KOPT-K1 (cell line): Measurements from ENCODE around the gene FOXK2.
"Not testable (repeated sequence)": the region's sequence is repeated elsewhere in the genome, so short reads cannot be mapped to it uniquely, and the experiment has no call there.

Experiments used
- H3K27ac ChIP-seq: fragments of 200-600 bp; sonication (generic); 2 replicates; pipeline ENCODE4 v1.5.1; 2016; ENCODE audit warnings: antibody characterized with exemption, mild to moderate bottlenecking, low read depth, low read length; ENCODE audit not compliant: poor library complexity, severe bottlenecking
- H3K36me3 ChIP-seq: fragments of 200-600 bp; sonication (generic); 2 replicates; pipeline ENCODE4 v1.5.1; 2017; ENCODE audit warnings: antibody characterized with exemption, mild to moderate bottlenecking, low read length, moderate library complexity; ENCODE audit not compliant: insufficient read depth
- H3K9me3 ChIP-seq: fragments of 200-600 bp; sonication (generic); 2 replicates; pipeline ENCODE4 v1.5.1; 2017; ENCODE audit warnings: antibody characterized with exemption, low read length, mild to moderate bottlenecking; ENCODE audit not compliant: insufficient read depth, poor library complexity, severe bottlenecking

The FOXK2 gene

GRCh38 chr17:82579969-82580368, 60.4 kb downstream of the FOXK2 start:
- H3K36me3 ChIP-seq: peaks cover 84% of the 10 kb centered on the region
- not testable (repeated sequence) for H3K9me3 ChIP-seq, H3K27ac ChIP-seq

GRCh38 chr17:82582213-82582612, 62.7 kb downstream of the FOXK2 start:
- Histone ChIP-seq H3K36me3 (peaks cover 84% of the 10 kb centered on the region), H3K27ac (no peak overlapping the region), H3K9me3 (no peaks in the 10 kb centered on the region)

DNA sequence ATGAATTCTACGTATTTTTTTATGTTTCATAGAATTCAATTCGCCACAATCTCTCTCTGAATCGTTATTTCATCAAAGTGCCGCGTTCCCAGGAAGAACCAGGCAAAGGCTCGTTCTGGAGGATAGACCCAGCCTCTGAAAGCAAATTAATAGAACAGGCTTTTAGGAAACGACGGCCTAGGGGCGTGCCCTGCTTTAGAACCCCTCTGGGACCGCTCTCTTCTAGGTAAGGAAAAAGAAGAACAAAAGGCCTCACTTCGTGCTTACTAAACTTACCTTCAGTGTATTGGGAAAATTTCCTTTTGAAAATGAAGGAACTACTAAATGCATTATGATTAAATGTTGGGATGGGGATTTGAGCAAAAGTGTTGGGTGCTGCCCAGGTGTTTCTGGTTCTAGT, 63.2 kb downstream of the FOXK2 start:
- H3K9me3 ChIP-seq: no peaks in the 10 kb centered on the region
- H3K27ac ChIP-seq: no peak overlapping the region
- H3K36me3 ChIP-seq: peaks cover 84% of the 10 kb centered on the region

- Histone ChIP-seq H3K27ac (peak overlapping the region; percentile 52), H3K36me3 (peaks cover 84% of the 10 kb centered on the region), H3K9me3 (no peaks in the 10 kb centered on the region)
Measured at GRCh38 chr17:82583720-82584234, 64.2 kb downstream of the FOXK2 start.

DNA sequence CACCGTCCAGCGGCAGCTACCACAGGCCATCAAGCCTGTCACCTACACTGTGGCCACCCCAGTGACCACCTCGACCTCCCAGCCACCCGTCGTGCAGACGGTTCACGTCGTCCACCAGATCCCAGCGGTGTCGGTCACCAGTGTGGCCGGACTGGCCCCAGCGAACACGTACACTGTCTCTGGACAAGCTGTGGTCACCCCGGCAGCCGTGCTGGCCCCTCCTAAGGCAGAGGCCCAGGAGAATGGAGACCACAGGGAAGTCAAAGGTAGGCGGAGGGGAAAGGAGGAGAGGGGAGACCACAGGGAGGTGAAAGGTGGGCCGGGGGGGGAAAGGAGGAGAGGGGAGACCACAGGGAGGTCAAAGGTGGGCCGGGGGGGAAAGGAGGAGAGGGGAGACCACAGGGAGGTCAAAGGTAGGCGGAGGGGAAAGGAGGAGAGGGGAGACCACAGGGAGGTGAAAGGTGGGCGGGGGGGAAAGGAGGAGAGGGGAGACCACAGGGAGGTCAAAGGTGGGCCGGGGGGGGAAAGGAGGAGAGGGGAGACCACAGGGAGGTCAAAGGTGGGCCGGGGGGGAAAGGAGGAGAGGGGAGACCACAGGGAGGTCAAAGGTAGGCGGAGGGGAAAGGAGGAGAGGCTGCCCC, 66.5 kb downstream of the FOXK2 start:
- H3K36me3 ChIP-seq: peaks cover 80% of the 10 kb centered on the region

GRCh38 chr17:82586576-82587233, 67.2 kb downstream of the FOXK2 start:
- Histone ChIP-seq H3K36me3 (peaks cover 76% of the 10 kb centered on the region), H3K27ac (peak overlapping the region; percentile 1), H3K9me3 (no peaks in the 10 kb centered on the region)

More for the DNA sequence above, 66.5 kb downstream of the FOXK2 start:
- H3K27ac ChIP-seq: peak overlapping the region; percentile 52
- not testable (repeated sequence) for H3K9me3 ChIP-seq

- peaks cover 69% of the 10 kb centered on the region for H3K36me3 ChIP-seq
Measured at GRCh38 chr17:82587234-82588086, 67.9 kb downstream of the FOXK2 start.

GRCh38 chr17:82588266-82589175, 69.0 kb downstream of the FOXK2 start:
- H3K9me3 ChIP-seq: no peaks in the 10 kb centered on the region
- peaks cover 58% of the 10 kb centered on the region for H3K36me3 ChIP-seq
- H3K27ac ChIP-seq: no peak overlapping the region

More at GRCh38 chr17:82587234-82588086, 67.9 kb downstream of the FOXK2 start:
- Histone ChIP-seq H3K9me3 (no peaks in the 10 kb centered on the region), H3K27ac (peak overlapping the region; percentile 1)

DNA sequence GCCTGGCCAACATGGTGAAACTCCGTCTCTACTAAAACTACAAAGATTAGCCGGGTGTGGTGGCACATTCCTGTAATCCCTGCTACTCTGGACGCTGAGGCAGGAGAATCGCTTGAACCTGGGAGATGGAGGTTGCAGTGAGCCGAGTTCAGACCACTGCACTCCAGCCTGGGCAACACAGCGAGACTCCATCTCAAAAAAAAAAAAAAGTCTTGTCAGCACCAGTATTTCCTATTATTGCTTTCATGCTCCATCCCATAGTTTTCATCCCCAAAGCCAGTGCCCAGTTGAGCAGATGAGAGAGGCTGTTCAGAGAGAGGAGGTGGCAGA, 70.3 kb downstream of the FOXK2 start:
- no peak overlapping the region for H3K27ac ChIP-seq
- H3K9me3 ChIP-seq: no peaks in the 10 kb centered on the region
- H3K36me3 ChIP-seq: peaks cover 58% of the 10 kb centered on the region

GRCh38 chr17:82590216-82590615, 70.7 kb downstream of the FOXK2 start:
- Histone ChIP-seq H3K27ac (peak overlapping the region; percentile 79), H3K36me3 (peaks cover 58% of the 10 kb centered on the region), H3K9me3 (no peaks in the 10 kb centered on the region)

GRCh38 chr17:82590881-82591539, 71.5 kb downstream of the FOXK2 start:
- Histone ChIP-seq H3K27ac (peak overlapping the region; percentile 79), H3K9me3 (no peaks in the 10 kb centered on the region), H3K36me3 (peaks cover 58% of the 10 kb centered on the region)

DNA sequence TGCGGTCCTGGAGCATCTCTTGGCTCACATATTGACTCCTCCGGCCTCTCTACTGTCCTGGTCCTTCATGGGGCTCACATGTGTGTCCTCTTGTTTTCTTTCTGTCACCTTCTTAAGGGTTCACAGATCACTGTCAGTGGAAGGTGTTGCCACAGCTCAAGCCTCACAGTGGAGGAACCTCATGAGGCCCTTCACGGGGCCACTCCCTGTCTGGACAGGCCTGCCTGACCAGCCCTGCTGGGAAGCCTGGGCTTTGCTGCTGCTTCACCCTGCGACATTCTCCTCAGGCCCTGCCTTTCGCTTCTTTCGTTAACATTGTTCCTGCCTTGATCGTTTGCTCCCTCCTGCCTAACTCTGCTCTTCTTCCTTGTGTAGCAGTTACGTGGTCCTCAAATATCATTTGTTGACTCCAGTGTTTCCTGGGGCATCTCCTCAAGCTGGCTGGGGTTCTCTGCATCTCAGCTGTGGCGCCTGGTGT, 72.8 kb downstream of the FOXK2 start:
- peaks cover 59% of the 10 kb centered on the region for H3K36me3 ChIP-seq
- H3K27ac ChIP-seq: peak overlapping the region; percentile 79
- no peaks in the 10 kb centered on the region for H3K9me3 ChIP-seq

DNA sequence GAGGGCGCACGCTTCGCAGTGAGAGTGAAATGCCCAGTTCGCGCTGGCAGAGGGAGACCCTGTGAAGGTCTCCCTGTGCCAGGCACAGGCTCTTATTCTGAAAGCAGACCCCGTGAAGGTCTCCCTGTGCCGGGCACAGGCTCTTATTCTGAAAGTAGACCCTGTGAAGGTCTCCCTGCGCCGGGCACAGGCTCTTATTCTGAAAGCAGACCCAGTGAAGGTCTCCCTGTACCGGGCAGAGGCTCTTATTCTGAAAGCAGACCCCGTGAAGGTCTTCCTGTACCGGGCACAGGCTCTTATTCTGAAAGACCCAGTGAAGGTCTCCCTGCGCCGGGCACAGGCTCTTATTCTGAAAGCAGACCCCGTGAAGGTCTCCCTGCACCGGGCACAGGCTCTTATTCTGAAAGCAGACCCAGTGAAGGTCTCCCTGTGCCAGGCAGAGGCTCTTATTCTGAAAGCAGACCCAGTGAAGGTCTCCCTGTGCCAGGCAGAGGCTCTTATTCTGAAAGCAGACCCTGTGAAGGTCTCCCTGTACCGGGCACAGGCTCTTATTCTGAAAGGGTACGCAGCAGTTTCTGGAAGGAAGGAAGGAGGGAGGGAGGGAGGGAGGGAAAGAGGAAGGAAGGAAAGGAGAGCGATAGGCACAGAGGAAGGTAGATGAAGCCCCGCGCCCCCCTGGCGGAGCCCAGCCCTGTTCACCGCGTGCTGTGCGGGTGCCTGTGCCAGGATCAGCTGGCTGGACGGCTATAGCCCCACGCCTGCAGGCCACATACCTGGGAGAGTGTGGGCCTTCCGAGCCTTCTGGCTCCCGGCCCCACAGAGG, 73.4 kb downstream of the FOXK2 start:
- H3K9me3 ChIP-seq: no peaks in the 10 kb centered on the region
- peak overlapping the region; percentile 79 for H3K27ac ChIP-seq
- peaks cover 59% of the 10 kb centered on the region for H3K36me3 ChIP-seq
